ENCODE data around the gene CDHR5.

GRCh38 chr11:646214-646613, 21.5 kb upstream of the CDHR5 start:
- no peak for TF ChIP-seq CTCF (conservative IDR thresholded peaks at IDR 0.05; ENCODE audit: low read depth, low read length)
- no peak for TF ChIP-seq RAD21 (IDR thresholded peaks at IDR 0.05; ENCODE audit: low read length)
- TF ChIP-seq RFX5 (IDR thresholded peaks at IDR 0.05; ENCODE audit: low read depth, low read length): no peak
- TF ChIP-seq MXI1 (IDR thresholded peaks at IDR 0.05; ENCODE audit: borderline replicate concordance, low read depth, low read length): no peak
- TF ChIP-seq POLR2A (IDR thresholded peaks at IDR 0.05; ENCODE audit: low read depth, low read length): no peak

Measured in IMR-90 (cell line).